Endothelial cell of umbilical vein (primary cell): ENCODE results near the gene OR4N5. TPM values are rescaled to one million over a fixed set of nuclear protein-coding genes. Genes with fewer than 3 reads are reported as not detected.

Source experiments
- BruUV-seq: library from RNA; stranded (reverse); fragments of 400-500 nt; replicated peaks from 2 replicates; lab custom pipeline; 2021; lab: Mats Ljungman, UMichigan
- CTCF ChIA-PET: fragments of 300-600, 350-600 bp; sonication (Branson Sonifier 250); formaldehyde crosslinking; loops from one replicate; lab custom pipeline; 2021; ENCODE audit warnings: antibody characterized with exemption, inconsistent platforms; lab: Charles Lee
- POLR2A ChIA-PET: fragments of 300-600, 350-600 bp; sonication (Branson Sonifier 250); formaldehyde crosslinking; loops from one replicate; lab custom pipeline; 2021; ENCODE audit warnings: antibody characterized with exemption, inconsistent platforms; lab: Charles Lee
- DNase-seq: peaks from one replicate; pipeline ENCODE4 v3.0.0-alpha.2; 2011; ENCODE audit warnings: low read depth, low spot score
- FAIRE-seq: peaks from 2 replicates; lab custom pipeline; 2011; peaks lifted over from hg19 to GRCh38; lab: Jason Lieb, UNC
- H2AFZ ChIP-seq: 2 replicates; pipeline ENCODE4 v1.6.0; 2012; ENCODE audit warnings: low read depth, low read length, control low read depth, inconsistent platforms
- H3K27ac ChIP-seq: 2 replicates; pipeline ENCODE4 v1.5.1; 2011; ENCODE audit warnings: low read depth, mild to moderate bottlenecking, control low read depth, low read length, moderate library complexity; ENCODE audit not compliant: insufficient read depth
- H3K27me3 ChIP-seq, 2 experiments: 2 replicates each; pipeline versions ENCODE4 v1.6.0 to v1.6.1; 2011; ENCODE audit warnings: low read length in 2 of 2, mixed read lengths in 1 of 2; ENCODE audit not compliant: control insufficient read depth in 2 of 2, insufficient read depth in 2 of 2
- H3K36me3 ChIP-seq, 2 experiments: 2 replicates in 1 of 2; 3 replicates in 1 of 2; pipeline ENCODE4 v1.5.1; 2011; ENCODE audit warnings: low read length in 2 of 2, mild to moderate bottlenecking in 1 of 2, moderate library complexity in 1 of 2; ENCODE audit not compliant: control insufficient read depth in 2 of 2, insufficient read depth in 2 of 2; ENCODE audit errors: extremely low read depth in 1 of 2
- H3K4me1 ChIP-seq: 3 replicates; pipeline ENCODE4 v1.5.1; 2011; ENCODE audit warnings: mild to moderate bottlenecking, low read length; ENCODE audit not compliant: control insufficient read depth, insufficient read depth; ENCODE audit errors: extremely low read depth
- H3K4me2 ChIP-seq: 2 replicates; pipeline ENCODE4 v1.6.1; 2011; ENCODE audit warnings: low read length, control low read depth, mixed read lengths; ENCODE audit not compliant: insufficient read depth
- H3K4me3 ChIP-seq, 3 experiments: fragments of 200-600 bp in 1 of 3; sonication (generic), shearing (Covaris generic) in 1 of 3; replicated peaks in 1 of 3; 2 replicates each; pipeline ENCODE4 v1.5.1; 2011 to 2016; ENCODE audit warnings: control low read depth in 3 of 3, low read length in 3 of 3, mild to moderate bottlenecking in 2 of 3, inconsistent platforms in 1 of 3, low read depth in 1 of 3, moderate library complexity in 1 of 3; ENCODE audit not compliant: insufficient read depth in 1 of 3
- H3K79me2 ChIP-seq: 2 replicates; pipeline ENCODE4 v1.6.0; 2012; ENCODE audit warnings: low read length, inconsistent platforms; ENCODE audit not compliant: control insufficient read depth, insufficient read depth
- H3K9ac ChIP-seq: replicated peaks from 2 replicates; pipeline ENCODE3; 2011; ENCODE audit warnings: low read length, control low read depth; ENCODE audit not compliant: insufficient read depth; ENCODE audit errors: extremely low read depth
- H3K9me1 ChIP-seq: replicated peaks from 3 replicates; pipeline ENCODE4 v1.6.0; 2011; ENCODE audit warnings: mild to moderate bottlenecking, low read length; ENCODE audit not compliant: control insufficient read depth, insufficient read depth; ENCODE audit errors: extremely low read depth
- H3K9me3 ChIP-seq: replicated peaks from 2 replicates; pipeline ENCODE4 v1.5.1; 2012; ENCODE audit warnings: low read length, inconsistent platforms; ENCODE audit not compliant: control insufficient read depth, insufficient read depth
- H4K20me1 ChIP-seq: replicated peaks from 2 replicates; pipeline ENCODE3; 2011; ENCODE audit warnings: mild to moderate bottlenecking, low read length; ENCODE audit not compliant: control insufficient read depth, insufficient read depth; ENCODE audit errors: extremely low read depth
- EZH2 ChIP-seq: IDR thresholded peaks from 2 replicates; pipeline ENCODE4 v1.6.1; 2012; ENCODE audit warnings: borderline replicate concordance, low read depth, mild to moderate bottlenecking, moderate library complexity, low read length, inconsistent platforms; ENCODE audit not compliant: severe bottlenecking
- FOS ChIP-seq: IDR thresholded peaks from 2 replicates; pipeline ENCODE4 v1.6.1; 2011; ENCODE audit warnings: mild to moderate bottlenecking, low read length, moderate library complexity, borderline replicate concordance; ENCODE audit not compliant: insufficient read depth
- GATA2 ChIP-seq: IDR thresholded peaks from 2 replicates; pipeline ENCODE4 v1.7.0; 2011; ENCODE audit warnings: low read depth, mild to moderate bottlenecking, moderate library complexity, mixed read lengths, low read length; ENCODE audit not compliant: insufficient read length, insufficient read depth
- JUN ChIP-seq: IDR thresholded peaks from 2 replicates; pipeline ENCODE4 v1.6.1; 2011; ENCODE audit warnings: borderline replicate concordance, low read depth; ENCODE audit not compliant: insufficient read length, insufficient read depth
- MYC ChIP-seq: IDR thresholded peaks from one replicate; pipeline ENCODE4 v1.6.1; 2011; ENCODE audit warnings: mild to moderate bottlenecking, low read depth, low read length
- POLR2A ChIP-seq: IDR thresholded peaks from 2 replicates; pipeline ENCODE4 v1.6.1; 2012; ENCODE audit warnings: low read depth, mild to moderate bottlenecking, control low read depth, low read length
- POLR2AphosphoS5 ChIP-seq: IDR thresholded peaks from 2 replicates; pipeline ENCODE4 v1.6.1; 2012; ENCODE audit warnings: low read depth, mild to moderate bottlenecking, control low read depth, low read length, moderate library complexity; ENCODE audit not compliant: insufficient read depth
- dilution Hi-C: fragments of 300-500 bp; cut with MboI; formaldehyde crosslinking; loops from one replicate; pipeline ENCODE4 v1.15.0; 2019; ENCODE audit warnings: low sequenced_read_pairs; ENCODE audit not compliant: extremely low pct_ligation_motif_present
- intact Hi-C: fragments of 100-400 bp; cut with micrococcal nuclease; formaldehyde crosslinking; loops from one replicate; pipeline ENCODE4 v1.10.0; 2022
- polyA plus RNA-seq, 4 experiments: library from polyadenylated mRNA; depleted of rRNA in 3 of 4; stranded (reverse) in 3 of 4; unstranded in 1 of 4; fragments of >200 nt; gene quantifications; 2 replicates each; pipeline versions ENCODE4 v1.2.1 to v1.2.3, GENCODE V29; 2011 to 2012; ENCODE audit warnings: missing spikeins in 1 of 4
- total RNA-seq: library from RNA; stranded (reverse); gene quantifications from 2 replicates; pipeline ENCODE4 v1.2.3, GENCODE V29; 2021
- TF ChIP-seq, protein P1 (sequence below): IDR thresholded peaks from 2 replicates; pipeline ENCODE4 v1.6.1; 2011; ENCODE audit not compliant: insufficient read depth, insufficient read length
- TF ChIP-seq, protein P2 (sequence below), 2 donors: IDR thresholded peaks; 1 replicate in 1 of 2; 2 replicates in 1 of 2; pipeline ENCODE4 v1.5.1; 2011; ENCODE audit warnings: low read length in 2 of 2, mild to moderate bottlenecking in 2 of 2, moderate library complexity in 2 of 2, control low read depth in 1 of 2, inconsistent platforms in 1 of 2, low read depth in 1 of 2; ENCODE audit not compliant: insufficient read depth in 1 of 2; ENCODE audit errors: extremely low read depth in 1 of 2

The OR4N5 gene
- total and polyA plus RNA-seq, 2 donors (not counting 3 experiments of a cell fraction or from before 2014, with no cell fraction given), result not detected

DNA sequence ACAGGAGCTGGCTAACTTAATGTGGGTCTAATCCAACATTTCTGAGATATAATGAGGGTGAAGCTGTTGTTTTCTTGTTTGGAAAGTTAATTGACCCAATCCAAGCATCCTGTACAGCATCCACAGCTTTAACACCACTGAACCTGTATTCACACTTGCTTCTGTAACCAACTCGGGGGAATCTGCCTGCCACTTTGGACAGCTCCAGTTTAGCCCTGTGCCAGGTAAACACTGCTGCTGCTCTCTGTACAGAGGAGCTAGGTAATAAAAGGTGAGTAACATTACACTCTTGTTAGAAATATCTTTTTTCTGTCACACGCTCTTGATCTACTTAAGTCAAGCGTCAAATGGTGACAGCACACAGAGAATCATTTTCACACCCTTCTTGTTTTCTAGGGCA, 52.8 kb downstream of the OR4N5 start:
- Histone ChIP-seq H3K27me3 (no peaks in the 10 kb centered on the region), H3K79me2 (no peaks in the 10 kb centered on the region), H3K36me3 (no peaks in the 10 kb centered on the region), H3K4me2 (no peak overlapping the region), H2AFZ (no peak overlapping the region), H4K20me1 (no peaks in the 10 kb centered on the region), H3K9me3 (no peaks in the 10 kb centered on the region), H3K9ac (no peak overlapping the region), H3K4me1 (no peaks in the 10 kb centered on the region), H3K9me1 (no peaks in the 10 kb centered on the region), H3K4me3 (no peak overlapping the region), H3K27ac (no peak overlapping the region)
- no peak for FAIRE-seq
- dilution Hi-C loops, result no loop called here
- BruUV-seq, result no TSS peak
- intact Hi-C loops, result no loop called here
- ChIA-PET POLR2A (no interaction called here), CTCF (no interaction called here)
- DNase-seq, result no peak
- TF ChIP-seq, protein P1, sequence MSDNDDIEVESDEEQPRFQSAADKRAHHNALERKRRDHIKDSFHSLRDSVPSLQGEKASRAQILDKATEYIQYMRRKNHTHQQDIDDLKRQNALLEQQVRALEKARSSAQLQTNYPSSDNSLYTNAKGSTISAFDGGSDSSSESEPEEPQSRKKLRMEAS, result no peak

DNA sequence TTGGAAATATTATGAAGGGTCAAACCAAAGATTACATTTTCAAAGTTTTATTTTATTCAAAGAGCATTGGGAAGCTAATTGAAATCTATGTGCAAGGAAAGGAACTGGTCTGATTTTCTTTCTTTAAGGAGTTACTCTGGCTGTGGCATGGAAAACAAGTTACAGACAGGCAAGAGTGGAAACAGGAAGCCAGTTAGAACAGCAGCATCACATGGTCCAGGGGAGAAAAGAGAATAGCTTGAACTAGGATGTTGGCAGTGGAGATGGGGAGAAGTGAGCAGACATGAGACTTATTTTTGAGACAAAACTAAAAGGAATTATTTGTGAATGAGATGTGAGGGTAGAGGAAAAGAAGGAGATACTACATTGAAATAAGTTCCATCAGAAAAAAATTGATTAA, 55.5 kb downstream of the OR4N5 start:
- Histone ChIP-seq H3K4me3 (no peak overlapping the region), H4K20me1 (no peaks in the 10 kb centered on the region), H3K27ac (no peak overlapping the region), H3K9me3 (peaks cover 1% of the 10 kb centered on the region), H3K36me3 (no peaks in the 10 kb centered on the region), H3K79me2 (no peaks in the 10 kb centered on the region), H3K9me1 (no peaks in the 10 kb centered on the region), H3K27me3 (no peaks in the 10 kb centered on the region), H3K4me2 (no peak overlapping the region), H3K4me1 (no peaks in the 10 kb centered on the region), H3K9ac (no peak overlapping the region), H2AFZ (no peak overlapping the region)
- ChIA-PET CTCF (no interaction called here), POLR2A (no interaction called here)
- FAIRE-seq, result no peak
- BruUV-seq, result no TSS peak
- no peak for TF ChIP-seq POLR2A
- TF ChIP-seq GATA2, result no peak
- no peak for TF ChIP-seq MYC
- TF ChIP-seq, protein P2, sequence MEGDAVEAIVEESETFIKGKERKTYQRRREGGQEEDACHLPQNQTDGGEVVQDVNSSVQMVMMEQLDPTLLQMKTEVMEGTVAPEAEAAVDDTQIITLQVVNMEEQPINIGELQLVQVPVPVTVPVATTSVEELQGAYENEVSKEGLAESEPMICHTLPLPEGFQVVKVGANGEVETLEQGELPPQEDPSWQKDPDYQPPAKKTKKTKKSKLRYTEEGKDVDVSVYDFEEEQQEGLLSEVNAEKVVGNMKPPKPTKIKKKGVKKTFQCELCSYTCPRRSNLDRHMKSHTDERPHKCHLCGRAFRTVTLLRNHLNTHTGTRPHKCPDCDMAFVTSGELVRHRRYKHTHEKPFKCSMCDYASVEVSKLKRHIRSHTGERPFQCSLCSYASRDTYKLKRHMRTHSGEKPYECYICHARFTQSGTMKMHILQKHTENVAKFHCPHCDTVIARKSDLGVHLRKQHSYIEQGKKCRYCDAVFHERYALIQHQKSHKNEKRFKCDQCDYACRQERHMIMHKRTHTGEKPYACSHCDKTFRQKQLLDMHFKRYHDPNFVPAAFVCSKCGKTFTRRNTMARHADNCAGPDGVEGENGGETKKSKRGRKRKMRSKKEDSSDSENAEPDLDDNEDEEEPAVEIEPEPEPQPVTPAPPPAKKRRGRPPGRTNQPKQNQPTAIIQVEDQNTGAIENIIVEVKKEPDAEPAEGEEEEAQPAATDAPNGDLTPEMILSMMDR (IDR thresholded peaks at IDR 0.05; ENCODE audit: extremely low read depth in 1 of 2, insufficient read depth in 1 of 2, low read depth in 1 of 2, low read length in 2 of 2), result no peak
- no peak for TF ChIP-seq JUN
- no peak for TF ChIP-seq EZH2
- TF ChIP-seq, protein P1, result no peak
- no peak for TF ChIP-seq FOS
- TF ChIP-seq POLR2AphosphoS5, result no peak
- intact Hi-C loops, result no loop called here
- dilution Hi-C loops, result no loop called here
- no peak for DNase-seq
